ENCODE results near the gene KRTAP9-3. TPM values are rescaled to one million over a fixed set of nuclear protein-coding genes. Genes with fewer than 3 reads are reported as not detected.

The KRTAP9-3 gene
- total RNA-seq, 1 donor from 2014 or later: not detected

Other genes starting within 250 kb of the KRTAP9-3 start
- gene KRT40, start 248.1 kb upstream of the KRTAP9-3 start, total RNA-seq: not detected
- not detected for gene KRTAP3-3, start 238.3 kb upstream of the KRTAP9-3 start, total RNA-seq
- not detected for gene KRTAP3-2, start 232.5 kb upstream of the KRTAP9-3 start, total RNA-seq
- not detected for gene KRTAP3-1, start 223.3 kb upstream of the KRTAP9-3 start, total RNA-seq
- not detected for gene KRTAP1-5, start 205.2 kb upstream of the KRTAP9-3 start, total RNA-seq
- gene KRTAP1-4, start 202.3 kb upstream of the KRTAP9-3 start, total RNA-seq: not detected
- not detected for gene KRTAP1-3, start 197.6 kb upstream of the KRTAP9-3 start, total RNA-seq
- not detected for gene KRTAP1-1, start 191.0 kb upstream of the KRTAP9-3 start, total RNA-seq
- gene KRTAP2-1, start 185.1 kb upstream of the KRTAP9-3 start, total RNA-seq: not detected
- gene KRTAP2-2, start 177.2 kb upstream of the KRTAP9-3 start, total RNA-seq: not detected
- gene KRTAP2-3, start 172.3 kb upstream of the KRTAP9-3 start, total RNA-seq: not detected
- gene KRTAP2-4, start 166.6 kb upstream of the KRTAP9-3 start, total RNA-seq: not detected
- gene KRTAP4-7, start 148.3 kb upstream of the KRTAP9-3 start, total RNA-seq: not detected
- gene KRTAP4-8, start 134.3 kb upstream of the KRTAP9-3 start, total RNA-seq: not detected
- gene KRTAP4-16, start 130.2 kb upstream of the KRTAP9-3 start, total RNA-seq: not detected
- gene KRTAP4-9, start 127.1 kb upstream of the KRTAP9-3 start, total RNA-seq: not detected
- not detected for gene KRTAP4-11, start 114.1 kb upstream of the KRTAP9-3 start, total RNA-seq
- gene KRTAP4-12, start 108.3 kb upstream of the KRTAP9-3 start, total RNA-seq: not detected
- not detected for gene KRTAP4-6, start 91.9 kb upstream of the KRTAP9-3 start, total RNA-seq
- gene KRTAP4-5, start 82.6 kb upstream of the KRTAP9-3 start, total RNA-seq: not detected
- not detected for gene KRTAP4-4, start 71.7 kb upstream of the KRTAP9-3 start, total RNA-seq
- not detected for gene KRTAP4-3, start 64.2 kb upstream of the KRTAP9-3 start, total RNA-seq
- gene KRTAP4-2, start 54.2 kb upstream of the KRTAP9-3 start, total RNA-seq: not detected
- gene KRTAP4-1, start 47.5 kb upstream of the KRTAP9-3 start, total RNA-seq: not detected
- gene KRTAP9-1, start 42.6 kb upstream of the KRTAP9-3 start, total RNA-seq: not detected
- gene KRTAP9-2, start 5.8 kb upstream of the KRTAP9-3 start, total RNA-seq: not detected
- gene KRTAP9-8, start 5.5 kb downstream of the KRTAP9-3 start, total RNA-seq: not detected
- not detected for gene KRTAP9-4, start 17.2 kb downstream of the KRTAP9-3 start, total RNA-seq
- gene KRTAP9-9, start 22.9 kb downstream of the KRTAP9-3 start, total RNA-seq: not detected
- gene KRTAP9-6, start 32.9 kb downstream of the KRTAP9-3 start, total RNA-seq: not detected
- gene KRTAP9-7, start 43.2 kb downstream of the KRTAP9-3 start, total RNA-seq: not detected
- gene KRTAP29-1, start 70.4 kb downstream of the KRTAP9-3 start, total RNA-seq: not detected
- not detected for gene KRTAP16-1, start 76.9 kb downstream of the KRTAP9-3 start, total RNA-seq
- not detected for gene KRTAP17-1, start 83.3 kb downstream of the KRTAP9-3 start, total RNA-seq
- gene KRT33A, start 118.4 kb downstream of the KRTAP9-3 start, total RNA-seq: not detected
- gene KRT33B, start 137.4 kb downstream of the KRTAP9-3 start, total RNA-seq: not detected
- not detected for gene KRT34, start 149.9 kb downstream of the KRTAP9-3 start, total RNA-seq
- gene KRT31, start 165.2 kb downstream of the KRTAP9-3 start, total RNA-seq: not detected
- gene KRT37, start 192.1 kb downstream of the KRTAP9-3 start, total RNA-seq: not detected
- gene KRT38, start 208.5 kb downstream of the KRTAP9-3 start, total RNA-seq: not detected
- gene KRT32, start 234.9 kb downstream of the KRTAP9-3 start, total RNA-seq: not detected
- not detected for gene KRT35, start 248.7 kb downstream of the KRTAP9-3 start, total RNA-seq

All from Right ventricle myocardium inferior (tissue), 1 donor.